ENCODE data around the gene CHRM2.
"Not testable (repeated sequence)": the region's sequence is repeated elsewhere in the genome, so short reads cannot be mapped to it uniquely, and the experiment has no call there.

CHRM2 gene

GRCh38 chr7:136868496-136869000, at the start of gene CHRM2:
Gene CHRM2, plus strand, starts transcription at chr7:136868652. Its CDS starts 146,214 bp downstream, at chr7:137014866.
- Histone ChIP-seq H3K9ac (ENCODE audit: low read length) (no peak within 1 kb of the TSS), H3K4me3 (ENCODE audit: low read length) (peak within 1 kb of the TSS; percentile 73), H3K27me3 (ENCODE audit: control insufficient read depth, insufficient read depth, low read length) (no peaks in the 10 kb centered on the region), H3K27ac (ENCODE audit: low read depth, low read length) (peak within 1 kb of the TSS; percentile 82), H3K36me3 (ENCODE audit: control insufficient read depth, insufficient read depth, low read length) (no peaks in the 10 kb centered on the region), H3K4me1 (ENCODE audit: control insufficient read depth, insufficient read depth, low read length) (peaks cover 20% of the 10 kb centered on the region)

GRCh38 chr7:136831398-136831797, 37.1 kb upstream of the CHRM2 start:
- H3K36me3 ChIP-seq (ENCODE audit: control insufficient read depth, insufficient read depth, low read length); H3K27me3 ChIP-seq (ENCODE audit: control insufficient read depth, insufficient read depth, low read length); H3K9ac ChIP-seq (ENCODE audit: low read length); H3K4me3 ChIP-seq (ENCODE audit: low read length); H3K27ac ChIP-seq (ENCODE audit: low read depth, low read length); H3K4me1 ChIP-seq (ENCODE audit: control insufficient read depth, insufficient read depth, low read length): not testable (repeated sequence)

- Histone ChIP-seq H3K9ac (ENCODE audit: low read length) (no peak overlapping the region), H3K36me3 (ENCODE audit: control insufficient read depth, insufficient read depth, low read length) (no peaks in the 10 kb centered on the region), H3K27ac (ENCODE audit: low read depth, low read length) (no peak overlapping the region), H3K4me3 (ENCODE audit: low read length) (no peak overlapping the region), H3K27me3 (ENCODE audit: control insufficient read depth, insufficient read depth, low read length) (no peaks in the 10 kb centered on the region), H3K4me1 (ENCODE audit: control insufficient read depth, insufficient read depth, low read length) (no peaks in the 10 kb centered on the region)
Observed at GRCh38 chr7:136845899-136846465, 22.5 kb upstream of the CHRM2 start.

GRCh38 chr7:136847858-136848257, 20.6 kb upstream of the CHRM2 start:
- Histone ChIP-seq H3K4me3 (ENCODE audit: low read length) (no peak overlapping the region), H3K36me3 (ENCODE audit: control insufficient read depth, insufficient read depth, low read length) (no peaks in the 10 kb centered on the region), H3K27ac (ENCODE audit: low read depth, low read length) (no peak overlapping the region), H3K9ac (ENCODE audit: low read length) (no peak overlapping the region), H3K27me3 (ENCODE audit: control insufficient read depth, insufficient read depth, low read length) (no peaks in the 10 kb centered on the region), H3K4me1 (ENCODE audit: control insufficient read depth, insufficient read depth, low read length) (no peaks in the 10 kb centered on the region)

GRCh38 chr7:136853654-136854053, 14.8 kb upstream of the CHRM2 start:
- Histone ChIP-seq H3K4me3 (ENCODE audit: low read length) (no peak overlapping the region), H3K9ac (ENCODE audit: low read length) (no peak overlapping the region), H3K27me3 (ENCODE audit: control insufficient read depth, insufficient read depth, low read length) (no peaks in the 10 kb centered on the region), H3K4me1 (ENCODE audit: control insufficient read depth, insufficient read depth, low read length) (no peaks in the 10 kb centered on the region), H3K27ac (ENCODE audit: low read depth, low read length) (no peak overlapping the region), H3K36me3 (ENCODE audit: control insufficient read depth, insufficient read depth, low read length) (no peaks in the 10 kb centered on the region)

GRCh38 chr7:136857573-136857972, 10.9 kb upstream of the CHRM2 start:
- no peak overlapping the region for H3K27ac ChIP-seq (ENCODE audit: low read depth, low read length)
- H3K36me3 ChIP-seq (ENCODE audit: control insufficient read depth, insufficient read depth, low read length): no peaks in the 10 kb centered on the region
- H3K9ac ChIP-seq (ENCODE audit: low read length): no peak overlapping the region
- H3K4me3 ChIP-seq (ENCODE audit: low read length): no peak overlapping the region
- no peaks in the 10 kb centered on the region for H3K4me1 ChIP-seq (ENCODE audit: control insufficient read depth, insufficient read depth, low read length)
- no peaks in the 10 kb centered on the region for H3K27me3 ChIP-seq (ENCODE audit: control insufficient read depth, insufficient read depth, low read length)

GRCh38 chr7:136859803-136860202, 8.6 kb upstream of the CHRM2 start:
- H3K4me1 ChIP-seq (ENCODE audit: control insufficient read depth, insufficient read depth, low read length): peaks cover 10% of the 10 kb centered on the region
- no peak overlapping the region for H3K4me3 ChIP-seq (ENCODE audit: low read length)
- no peaks in the 10 kb centered on the region for H3K36me3 ChIP-seq (ENCODE audit: control insufficient read depth, insufficient read depth, low read length)
- no peak overlapping the region for H3K27ac ChIP-seq (ENCODE audit: low read depth, low read length)
- no peak overlapping the region for H3K9ac ChIP-seq (ENCODE audit: low read length)
- no peaks in the 10 kb centered on the region for H3K27me3 ChIP-seq (ENCODE audit: control insufficient read depth, insufficient read depth, low read length)

- no peak overlapping the region for H3K9ac ChIP-seq (ENCODE audit: low read length)
- no peak overlapping the region for H3K4me3 ChIP-seq (ENCODE audit: low read length)
- H3K27me3 ChIP-seq (ENCODE audit: control insufficient read depth, insufficient read depth, low read length): no peaks in the 10 kb centered on the region
- H3K36me3 ChIP-seq (ENCODE audit: control insufficient read depth, insufficient read depth, low read length): no peaks in the 10 kb centered on the region
- H3K27ac ChIP-seq (ENCODE audit: low read depth, low read length): no peak overlapping the region
- peaks cover 14% of the 10 kb centered on the region for H3K4me1 ChIP-seq (ENCODE audit: control insufficient read depth, insufficient read depth, low read length)
Observed at GRCh38 chr7:136865236-136865635, 3.2 kb upstream of the CHRM2 start.

- no peak overlapping the region for H3K4me3 ChIP-seq (ENCODE audit: low read length)
- H3K27ac ChIP-seq (ENCODE audit: low read depth, low read length): no peak overlapping the region
- H3K36me3 ChIP-seq (ENCODE audit: control insufficient read depth, insufficient read depth, low read length): no peaks in the 10 kb centered on the region
- no peak overlapping the region for H3K9ac ChIP-seq (ENCODE audit: low read length)
- peaks cover 14% of the 10 kb centered on the region for H3K4me1 ChIP-seq (ENCODE audit: control insufficient read depth, insufficient read depth, low read length)
- H3K27me3 ChIP-seq (ENCODE audit: control insufficient read depth, insufficient read depth, low read length): no peaks in the 10 kb centered on the region
Observed at GRCh38 chr7:136865777-136866176, 2.7 kb upstream of the CHRM2 start.

GRCh38 chr7:136869001-136869961, 829 bp downstream of the CHRM2 start:
- Histone ChIP-seq H3K4me1 (ENCODE audit: control insufficient read depth, insufficient read depth, low read length) (peaks cover 17% of the 10 kb centered on the region), H3K4me3 (ENCODE audit: low read length) (peak overlapping the region; percentile 73), H3K36me3 (ENCODE audit: control insufficient read depth, insufficient read depth, low read length) (no peaks in the 10 kb centered on the region), H3K9ac (ENCODE audit: low read length) (no peak overlapping the region), H3K27ac (ENCODE audit: low read depth, low read length) (peak overlapping the region; percentile 82), H3K27me3 (ENCODE audit: control insufficient read depth, insufficient read depth, low read length) (no peaks in the 10 kb centered on the region)

GRCh38 chr7:136869991-136870865, 1.8 kb downstream of the CHRM2 start:
- Histone ChIP-seq H3K4me1 (ENCODE audit: control insufficient read depth, insufficient read depth, low read length) (peaks cover 12% of the 10 kb centered on the region), H3K36me3 (ENCODE audit: control insufficient read depth, insufficient read depth, low read length) (no peaks in the 10 kb centered on the region), H3K4me3 (ENCODE audit: low read length) (peak overlapping the region; percentile 73), H3K27me3 (ENCODE audit: control insufficient read depth, insufficient read depth, low read length) (no peaks in the 10 kb centered on the region), H3K9ac (ENCODE audit: low read length) (peak overlapping the region; percentile 7), H3K27ac (ENCODE audit: low read depth, low read length) (peak overlapping the region; percentile 82)

All from rectal smooth muscle tissue (tissue), 1 donor.